LNCAP (cell line): ENCODE data around the gene YPEL1.

Experiments used
- TF ChIP-seq, protein P1 (sequence below): fragments of 450-650 bp; IDR thresholded peaks from 2 replicates; pipeline ENCODE4 v1.5.1; 2017; ENCODE audit warnings: mild to moderate bottlenecking

Gene YPEL1

DNA sequence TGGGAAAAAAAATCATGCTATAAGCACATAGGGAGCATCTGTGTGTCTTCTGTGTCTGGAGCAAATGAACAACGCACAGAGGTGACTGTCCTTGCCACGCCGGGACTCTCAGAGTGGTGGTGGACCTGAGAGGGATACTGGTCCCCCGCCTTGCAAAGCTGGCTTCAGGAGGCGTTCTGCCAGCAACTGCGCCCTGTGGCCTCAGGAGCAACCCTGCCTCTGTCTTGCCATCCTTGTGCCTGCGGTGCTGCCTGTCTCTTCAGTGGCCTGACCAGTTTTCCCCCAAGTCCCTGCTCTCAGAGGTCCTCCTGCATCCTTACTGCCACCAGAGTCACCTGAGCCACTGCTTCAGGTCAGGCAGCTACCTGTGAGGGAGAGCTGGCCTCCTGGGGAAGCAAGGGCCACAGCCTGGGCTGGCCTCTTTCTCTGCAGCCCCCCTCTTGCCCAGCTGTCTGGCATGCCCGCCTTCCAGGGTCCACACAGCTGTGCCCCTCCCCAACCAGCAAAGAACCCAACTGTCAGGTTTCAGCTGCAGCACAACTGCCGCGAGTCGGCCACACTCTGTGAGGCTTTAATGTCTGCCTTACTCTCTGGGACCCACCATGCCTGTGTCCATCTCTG lies 30.4 kb upstream of the YPEL1 start:
- TF ChIP-seq, protein P1, sequence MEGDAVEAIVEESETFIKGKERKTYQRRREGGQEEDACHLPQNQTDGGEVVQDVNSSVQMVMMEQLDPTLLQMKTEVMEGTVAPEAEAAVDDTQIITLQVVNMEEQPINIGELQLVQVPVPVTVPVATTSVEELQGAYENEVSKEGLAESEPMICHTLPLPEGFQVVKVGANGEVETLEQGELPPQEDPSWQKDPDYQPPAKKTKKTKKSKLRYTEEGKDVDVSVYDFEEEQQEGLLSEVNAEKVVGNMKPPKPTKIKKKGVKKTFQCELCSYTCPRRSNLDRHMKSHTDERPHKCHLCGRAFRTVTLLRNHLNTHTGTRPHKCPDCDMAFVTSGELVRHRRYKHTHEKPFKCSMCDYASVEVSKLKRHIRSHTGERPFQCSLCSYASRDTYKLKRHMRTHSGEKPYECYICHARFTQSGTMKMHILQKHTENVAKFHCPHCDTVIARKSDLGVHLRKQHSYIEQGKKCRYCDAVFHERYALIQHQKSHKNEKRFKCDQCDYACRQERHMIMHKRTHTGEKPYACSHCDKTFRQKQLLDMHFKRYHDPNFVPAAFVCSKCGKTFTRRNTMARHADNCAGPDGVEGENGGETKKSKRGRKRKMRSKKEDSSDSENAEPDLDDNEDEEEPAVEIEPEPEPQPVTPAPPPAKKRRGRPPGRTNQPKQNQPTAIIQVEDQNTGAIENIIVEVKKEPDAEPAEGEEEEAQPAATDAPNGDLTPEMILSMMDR: no peak

DNA sequence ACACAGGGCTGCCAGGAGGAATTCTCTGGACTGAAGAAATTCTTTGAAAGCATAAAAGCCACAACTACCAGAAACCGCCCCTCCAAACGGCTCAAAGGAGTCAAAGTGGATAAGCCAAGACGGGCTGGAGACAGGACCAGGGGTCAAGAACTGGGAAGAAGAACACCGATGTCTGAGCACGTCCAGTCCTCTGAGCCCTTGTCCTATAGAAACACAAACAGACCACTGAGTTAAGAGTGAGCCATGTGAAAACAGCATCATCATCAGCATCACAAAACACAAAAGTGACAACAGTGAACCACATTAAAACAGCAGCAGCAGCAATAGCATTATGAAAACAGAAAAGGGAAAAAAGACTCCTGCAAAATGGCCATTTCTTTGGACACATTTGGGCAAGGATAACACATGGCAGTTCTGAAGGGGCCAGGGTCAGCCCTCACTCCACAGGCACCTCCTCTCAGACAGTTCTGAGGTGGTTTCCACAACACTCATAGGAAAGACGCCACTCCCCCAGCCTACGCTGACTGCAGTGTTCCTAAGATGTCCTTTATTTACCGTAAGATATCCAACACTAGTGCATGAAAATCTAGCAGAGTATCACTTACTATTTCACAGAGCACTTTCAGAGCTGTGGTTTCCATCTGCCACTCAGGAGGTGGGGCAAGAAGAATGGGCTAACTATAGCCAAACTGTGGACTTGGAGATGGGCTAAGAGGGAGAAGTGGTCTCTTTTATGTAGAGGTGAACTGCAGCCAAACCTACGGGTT lies 28.6 kb upstream of the YPEL1 start:
- TF ChIP-seq, protein P1: no peak

DNA sequence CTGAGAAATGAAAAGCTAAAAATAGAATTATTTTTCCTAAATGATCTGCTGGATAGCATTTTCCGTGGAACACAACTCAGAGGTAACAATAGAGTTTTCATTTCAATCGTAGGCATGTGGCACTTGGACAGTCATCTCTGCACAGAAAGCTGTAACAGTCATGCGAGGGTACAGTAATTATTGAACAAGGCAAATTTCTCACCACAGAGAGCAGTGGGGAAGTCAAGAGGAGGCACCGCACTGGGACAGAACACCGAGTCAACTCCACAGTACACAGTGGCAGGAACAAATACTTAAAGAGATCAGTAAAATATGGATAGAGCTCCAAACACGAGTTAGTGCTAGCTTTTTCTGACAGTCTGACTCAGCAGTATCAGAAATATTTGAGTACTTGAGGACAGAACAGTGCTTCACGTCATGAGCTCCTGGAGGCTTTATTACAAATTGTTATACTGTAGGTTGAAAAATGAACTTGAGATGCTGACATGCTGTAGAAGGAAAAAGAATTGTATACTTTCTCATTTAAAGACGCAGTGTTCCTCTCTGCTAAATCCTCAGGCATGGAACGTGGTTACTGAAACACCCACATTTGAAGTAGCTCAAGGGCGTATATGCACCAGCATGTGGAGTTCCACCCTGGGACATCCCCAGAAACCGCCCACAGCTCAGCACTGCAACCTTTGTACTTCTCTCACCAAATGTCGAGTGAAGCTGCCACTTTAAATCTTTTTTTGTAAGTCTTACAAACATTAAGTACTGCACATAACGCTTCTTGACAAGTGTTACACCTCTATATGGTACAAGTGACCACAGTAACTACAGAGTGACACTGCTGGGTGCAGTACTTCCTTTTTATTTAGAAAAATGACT lies 27.4 kb upstream of the YPEL1 start:
- TF ChIP-seq, protein P1: no peak

DNA sequence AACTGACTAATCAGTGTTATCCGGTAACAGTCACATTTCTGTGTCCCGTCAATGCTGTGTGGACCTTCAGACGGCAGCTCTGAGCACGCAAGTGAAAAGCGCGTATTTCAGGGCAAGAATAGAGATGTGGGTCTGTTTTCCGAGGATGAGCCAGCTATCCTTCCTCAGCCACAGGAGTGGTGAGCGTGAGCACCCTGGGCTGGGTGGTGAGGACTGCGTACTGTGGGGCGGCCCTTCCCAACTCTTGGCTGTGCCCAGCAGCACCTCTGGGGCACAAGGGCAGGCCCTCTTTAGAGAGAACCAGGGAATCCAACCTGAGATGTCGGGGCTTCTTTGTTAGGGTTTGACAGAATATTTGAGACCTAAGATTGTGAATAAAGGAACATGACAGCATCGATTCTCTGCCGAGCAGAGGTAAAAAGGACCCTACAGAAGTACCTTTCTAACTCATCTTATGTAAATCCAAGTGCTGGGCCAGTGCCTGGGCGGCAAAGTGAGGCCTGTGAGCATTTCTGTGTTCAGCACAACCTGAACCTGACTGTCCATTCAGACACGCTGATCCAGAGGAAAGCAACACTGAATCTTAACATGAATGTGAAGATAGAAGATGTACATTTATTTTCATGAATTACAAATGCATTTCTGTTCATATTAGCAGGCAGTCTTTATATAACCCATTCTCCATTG lies 26.5 kb upstream of the YPEL1 start:
- TF ChIP-seq, protein P1: no peak

DNA sequence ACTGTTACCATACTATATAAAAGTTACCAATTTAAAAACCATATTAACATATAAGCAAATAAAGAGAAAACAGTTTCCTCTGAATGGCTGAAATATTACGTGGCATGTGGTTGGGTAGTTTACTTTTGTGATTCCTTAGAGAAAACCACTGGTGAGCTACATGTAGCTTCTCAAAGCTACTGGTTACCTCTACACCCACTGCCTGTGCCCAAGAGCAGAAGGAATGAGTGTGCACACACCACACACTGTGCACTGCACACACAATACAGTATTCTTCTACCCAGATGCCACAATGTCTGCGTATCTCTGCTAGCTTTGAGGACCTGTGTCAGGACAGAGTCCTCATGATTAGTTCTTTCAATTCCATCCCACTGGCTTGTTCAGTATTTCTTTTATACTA lies 25.5 kb upstream of the YPEL1 start:
- TF ChIP-seq, protein P1: no peak

DNA sequence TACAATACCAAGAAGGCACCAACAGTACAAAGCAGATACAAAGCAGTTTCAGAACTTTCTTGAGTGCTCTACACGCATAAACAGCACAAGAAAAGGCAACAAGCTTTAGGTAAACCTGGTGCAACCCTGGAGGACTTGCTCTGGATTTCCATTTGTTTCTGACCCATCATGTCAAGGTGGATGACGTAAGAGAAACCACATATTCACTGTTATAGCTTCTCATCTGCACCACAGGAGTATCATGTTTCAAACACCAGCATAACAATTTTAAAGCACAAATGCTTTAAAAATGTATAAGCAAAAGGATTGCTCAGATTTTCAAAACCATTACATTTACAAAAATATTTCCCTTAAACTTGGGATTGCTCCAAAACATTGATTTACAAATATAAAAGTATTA lies 25.0 kb upstream of the YPEL1 start:
- TF ChIP-seq, protein P1: no peak

DNA sequence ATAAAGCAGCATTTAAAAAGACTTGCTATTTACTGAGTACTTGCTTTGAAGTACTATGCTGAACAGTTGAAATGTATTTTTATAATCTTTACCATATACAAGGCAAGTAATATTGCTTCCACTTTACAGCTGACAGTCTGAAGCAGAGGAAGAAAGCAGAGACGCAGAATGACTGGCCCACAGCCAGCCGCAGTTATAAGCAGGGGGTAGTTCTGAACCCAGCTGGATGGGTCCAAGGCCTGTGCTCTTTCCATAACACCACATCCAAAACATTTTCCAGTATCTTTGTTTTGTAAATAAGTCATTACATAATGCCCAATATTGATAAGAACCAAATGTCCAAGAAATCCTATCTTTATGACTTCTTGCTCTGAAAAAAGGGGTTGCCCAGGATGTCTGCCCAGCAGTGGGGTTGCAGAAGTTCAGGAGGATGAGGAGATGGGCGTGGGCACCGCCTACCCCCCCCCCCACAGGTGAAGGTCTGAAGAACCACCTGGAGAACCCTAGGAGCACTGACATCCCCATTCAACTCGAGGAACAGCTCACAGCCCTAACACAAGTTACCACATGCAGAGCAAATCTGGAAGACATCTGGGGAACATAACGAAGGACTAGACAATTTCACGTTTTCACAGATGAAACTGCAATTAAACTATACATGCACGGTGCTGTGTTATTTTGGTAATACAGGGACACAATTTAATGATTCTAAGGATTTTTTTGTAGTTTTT lies 24.2 kb upstream of the YPEL1 start:
- TF ChIP-seq, protein P1: no peak
